HG03457 (cell line): ENCODE results near the gene MUC5AC.

ENCODE experiments used
- ATAC-seq: cut with Tn5 transposase; IDR thresholded peaks from one replicate; pipeline ENCODE4 v1.9.1; 2021; ENCODE audit warnings: moderate number of reproducible peaks; ENCODE audit not compliant: unreplicated experiment

The MUC5AC gene

GRCh38 chr11:1120532-1121330, 37.0 kb upstream of the MUC5AC start:
- ATAC-seq: no peak

- ATAC-seq: no peak
These were observed 36.4 kb upstream of the MUC5AC start for GRCh38 chr11:1121331-1121812.

DNA sequence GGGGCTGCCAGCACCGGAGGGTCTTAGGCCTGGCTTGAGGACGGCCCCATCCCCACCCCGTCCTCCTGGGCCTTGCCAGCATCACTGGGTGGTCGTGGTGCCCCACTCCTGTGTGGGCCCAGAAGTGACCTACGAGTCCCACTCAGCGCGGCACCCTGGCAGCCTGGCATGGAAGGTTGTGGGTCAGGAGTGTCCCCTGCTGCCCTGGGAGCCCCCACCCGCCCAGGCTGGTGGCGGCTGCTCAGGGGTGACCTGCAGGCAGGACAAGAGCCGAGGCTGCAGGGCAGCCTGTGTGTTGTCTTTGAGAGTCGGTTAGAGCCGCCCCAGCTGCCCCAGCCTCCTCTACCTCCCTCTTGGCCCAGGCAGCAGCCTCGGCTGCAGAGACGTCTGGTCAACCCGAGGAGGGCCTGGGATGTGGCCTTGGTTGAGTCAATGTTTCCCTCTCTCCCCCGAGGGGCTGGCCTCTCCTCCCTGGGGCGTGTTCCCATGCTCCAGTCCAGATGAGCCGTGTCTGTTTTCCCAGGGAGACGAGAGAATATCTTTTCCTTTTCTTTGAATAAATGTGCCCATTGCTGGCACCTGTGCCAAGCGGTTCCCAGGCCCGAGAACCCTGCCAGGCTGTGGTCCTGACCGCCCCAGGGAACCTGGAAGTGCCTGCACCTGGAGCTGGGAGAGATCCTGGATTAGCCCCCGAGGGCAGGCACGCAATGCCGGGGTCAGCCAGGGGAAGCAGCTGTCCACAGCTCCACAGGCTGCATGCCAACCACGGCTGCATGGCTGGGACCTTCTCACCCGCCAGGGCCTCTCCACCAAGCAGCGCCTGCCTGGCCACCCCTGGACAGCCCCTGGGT, 35.7 kb upstream of the MUC5AC start:
- no peak for ATAC-seq

- ATAC-seq: no peak
These were observed 35.1 kb upstream of the MUC5AC start for GRCh38 chr11:1122664-1123002.

GRCh38 chr11:1123970-1124369, 33.8 kb upstream of the MUC5AC start:
- no peak for ATAC-seq

DNA sequence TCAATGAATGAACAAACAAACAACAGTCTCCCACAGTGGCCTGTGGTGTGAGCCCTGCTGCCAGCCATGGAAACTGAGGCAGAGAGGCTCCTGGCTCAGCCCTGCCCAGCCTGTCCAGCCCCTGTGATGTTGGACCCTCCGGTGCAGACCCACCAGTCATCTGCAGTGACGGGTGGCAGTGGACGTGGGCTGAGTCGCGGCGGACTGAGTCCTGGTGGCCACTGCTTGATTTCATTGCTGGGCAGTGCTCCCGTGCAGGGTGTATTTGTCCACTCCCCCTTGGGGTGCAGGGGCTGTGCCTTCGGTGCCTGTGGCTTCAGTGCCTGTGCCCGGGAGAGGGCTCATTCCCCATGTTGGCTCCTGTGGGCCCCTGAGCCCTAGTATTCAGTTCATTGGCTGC, 31.9 kb upstream of the MUC5AC start:
- ATAC-seq: no peak

GRCh38 chr11:1126491-1126926, 31.2 kb upstream of the MUC5AC start:
- no peak for ATAC-seq

- no peak for ATAC-seq
These were observed 30.7 kb upstream of the MUC5AC start for GRCh38 chr11:1126935-1127663.

DNA sequence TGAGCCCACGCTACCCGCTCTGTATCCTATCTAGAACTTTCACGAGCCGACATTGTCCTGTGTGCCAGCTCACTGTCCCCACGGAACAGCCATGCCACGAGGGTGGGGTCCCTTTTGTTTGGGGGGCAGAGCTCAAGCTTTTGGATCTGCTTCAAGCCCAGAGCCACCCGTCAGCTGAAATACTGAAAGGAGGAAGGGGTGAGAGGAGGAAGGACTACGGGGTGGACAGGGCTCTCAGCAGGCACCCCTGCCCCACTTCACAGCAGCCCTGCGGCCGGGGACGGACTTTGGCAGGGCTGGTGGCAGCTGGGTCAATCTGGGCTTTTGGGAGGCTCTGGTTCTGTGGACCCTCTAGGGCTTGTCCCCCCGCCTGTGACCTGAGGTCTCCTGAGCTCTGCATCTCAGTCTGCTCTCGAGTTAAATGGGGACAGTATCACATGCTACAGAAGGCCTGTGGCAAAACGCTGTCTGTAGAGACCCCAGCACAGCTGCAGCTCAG, 30.0 kb upstream of the MUC5AC start:
- ATAC-seq: no peak

DNA sequence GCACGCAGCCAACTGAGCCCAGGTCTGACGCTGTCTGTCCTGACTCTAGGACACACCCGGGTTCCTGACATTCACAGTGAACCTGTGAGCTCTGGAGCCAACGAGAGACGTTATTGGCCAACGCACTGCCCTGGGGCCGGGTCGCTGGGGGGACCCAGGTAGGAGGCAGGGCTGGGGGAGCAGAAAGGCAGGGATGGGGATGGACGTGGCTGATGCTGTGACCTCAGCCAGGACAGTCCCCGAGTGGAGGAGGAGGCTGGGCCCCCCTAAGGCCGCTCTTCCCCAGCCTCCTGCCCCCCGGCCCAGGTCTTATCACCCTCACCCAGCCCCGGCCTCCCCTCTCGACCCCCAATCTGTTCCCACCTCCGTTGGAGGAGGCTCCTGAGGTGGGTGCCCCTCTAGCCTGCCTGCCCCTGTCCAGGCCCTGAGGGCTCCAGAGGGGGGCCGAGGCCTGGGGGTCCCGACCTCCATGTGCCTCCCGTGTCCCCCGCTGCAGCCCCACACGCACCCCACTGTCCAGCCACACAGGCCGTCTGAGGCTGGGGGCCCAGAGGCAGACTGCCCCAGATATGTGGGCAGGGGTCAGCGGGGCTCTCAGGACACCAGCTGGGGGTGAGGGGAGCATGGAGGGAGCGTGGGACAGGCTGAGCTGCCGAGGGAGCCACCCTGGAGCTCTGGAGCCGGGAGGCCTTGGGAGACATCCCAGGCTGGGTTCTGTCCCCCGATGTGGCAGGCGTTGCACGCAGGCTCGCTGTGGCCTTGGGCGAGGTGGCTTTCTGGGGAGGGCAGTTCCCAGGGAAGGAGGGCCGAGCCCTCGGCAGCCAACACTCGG, 29.2 kb upstream of the MUC5AC start:
- ATAC-seq: no peak

DNA sequence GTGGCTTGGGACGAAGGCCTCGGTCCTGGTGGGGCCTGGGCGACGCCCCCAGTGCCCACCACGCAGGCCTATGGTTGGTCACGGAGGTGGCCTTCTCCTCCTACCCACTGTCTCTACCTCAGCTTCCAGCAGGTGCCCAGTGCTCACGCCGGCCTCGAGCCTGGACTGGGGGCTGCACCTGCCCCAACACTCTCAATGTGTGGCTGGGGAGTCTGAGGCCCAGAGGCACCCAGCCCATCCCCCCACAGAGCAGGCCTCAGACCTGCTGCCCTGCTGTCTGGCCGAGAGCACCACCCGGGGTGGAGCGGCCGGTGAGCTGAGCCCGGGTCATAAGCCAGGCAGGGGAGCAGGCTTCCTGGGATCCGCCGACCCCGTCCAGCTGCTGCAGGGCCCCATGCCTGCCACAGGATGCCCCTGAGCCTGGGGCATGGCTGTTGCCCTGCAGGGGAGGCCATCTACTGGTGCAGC, 28.6 kb upstream of the MUC5AC start:
- ATAC-seq: no peak

- no peak for ATAC-seq
These were observed 28.1 kb upstream of the MUC5AC start for GRCh38 chr11:1129611-1130160.

- no peak for ATAC-seq
These were observed 27.3 kb upstream of the MUC5AC start for GRCh38 chr11:1130276-1131032.

DNA sequence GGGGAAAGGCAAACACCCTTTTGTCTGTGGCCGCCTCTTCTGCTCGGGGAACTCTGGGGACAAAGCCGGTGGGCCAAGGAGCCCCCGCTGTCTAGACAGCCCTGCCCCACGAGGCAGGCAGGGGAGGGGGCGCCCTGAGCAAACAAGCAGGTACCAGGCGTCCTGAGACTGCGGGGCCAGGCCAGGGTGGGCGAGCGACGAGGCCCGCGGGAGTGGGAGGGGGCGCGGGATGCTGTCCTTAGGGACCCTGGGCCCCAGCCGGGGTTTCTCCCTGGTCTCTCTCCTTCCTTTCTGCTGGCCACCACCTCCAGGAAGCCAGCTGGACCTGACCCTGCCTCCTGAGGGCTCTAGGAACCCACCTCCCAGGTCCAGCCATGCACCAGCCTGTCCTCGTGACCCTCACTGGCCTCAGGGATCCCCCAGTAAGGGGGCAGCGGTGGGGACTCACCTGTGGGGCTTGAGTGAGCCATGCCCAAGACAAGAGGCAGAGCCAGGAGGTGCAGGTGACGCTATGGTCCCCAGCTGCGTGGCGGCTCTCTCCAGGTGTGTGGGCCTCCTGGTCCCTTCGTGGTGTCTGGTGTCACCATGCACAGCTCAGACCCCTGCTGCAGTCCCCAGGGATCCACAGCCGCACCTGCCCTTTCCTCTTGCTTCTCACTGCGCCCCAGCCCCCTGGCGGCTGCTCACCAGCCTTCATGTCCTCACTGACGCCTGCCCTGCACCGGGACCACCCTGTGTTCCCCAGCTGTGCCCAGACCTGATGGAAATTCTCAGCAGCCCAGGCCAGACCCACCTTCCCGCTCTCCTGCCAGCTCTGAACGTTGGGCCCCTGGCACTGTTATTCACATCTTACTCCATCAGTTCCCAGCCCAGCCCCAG, 26.5 kb upstream of the MUC5AC start:
- no peak for ATAC-seq

- ATAC-seq: no peak
These were observed 22.8 kb upstream of the MUC5AC start for GRCh38 chr11:1134848-1135445.

- ATAC-seq: no peak
These were observed 19.7 kb upstream of the MUC5AC start for GRCh38 chr11:1138097-1138496.

DNA sequence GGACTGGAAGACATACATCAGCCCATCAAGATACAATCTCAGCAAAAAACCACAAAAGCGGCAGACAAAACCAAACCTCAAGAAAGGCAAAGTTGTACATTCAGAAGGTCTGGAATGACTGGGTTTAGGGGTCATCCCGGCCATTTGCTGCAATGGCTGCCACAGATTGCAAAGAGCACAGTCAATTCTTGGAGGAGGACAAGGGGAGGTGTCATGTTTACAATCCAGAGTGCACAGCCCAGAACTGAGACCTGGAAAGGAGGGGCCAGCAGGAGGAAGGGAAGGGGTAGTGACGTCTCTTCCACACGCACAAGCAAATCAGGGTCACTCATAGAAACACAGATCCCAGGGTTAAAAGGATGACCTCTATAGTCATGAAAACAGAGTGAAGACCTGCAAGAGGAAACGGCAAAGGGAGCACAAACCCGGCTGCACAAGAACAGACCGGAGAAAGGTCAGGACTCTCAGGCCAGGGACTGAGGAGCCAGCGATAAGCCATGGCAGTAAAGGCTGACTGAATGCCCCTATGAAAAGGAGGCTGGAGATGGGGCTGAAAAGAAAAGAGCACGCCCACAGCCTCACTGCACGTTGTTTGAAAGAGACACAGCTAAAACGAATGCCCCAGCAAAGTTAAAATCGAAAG, 18.2 kb upstream of the MUC5AC start:
- ATAC-seq: no peak
